Activated naive CD4-positive, alpha-beta T cell (primary cell): Measurements from ENCODE around the gene RNF149.
A peak's percentile ranks its signal among the peaks of the same experiment; 100 is the strongest.
"Not testable (repeated sequence)": the region's sequence is repeated elsewhere in the genome, so short reads cannot be mapped to it uniquely, and the experiment has no call there.

Experiments used
- DNase-seq, 4 experiments: peaks; one replicate each; lab custom pipeline; 2025; lab: John Stamatoyannopoulos, UW

The RNF149 gene

GRCh38 chr2:101330253-101330933 lies 21.9 kb upstream of the RNF149 start:
- peak in 1 of 4 experiments; percentile 35 for DNase-seq

DNA sequence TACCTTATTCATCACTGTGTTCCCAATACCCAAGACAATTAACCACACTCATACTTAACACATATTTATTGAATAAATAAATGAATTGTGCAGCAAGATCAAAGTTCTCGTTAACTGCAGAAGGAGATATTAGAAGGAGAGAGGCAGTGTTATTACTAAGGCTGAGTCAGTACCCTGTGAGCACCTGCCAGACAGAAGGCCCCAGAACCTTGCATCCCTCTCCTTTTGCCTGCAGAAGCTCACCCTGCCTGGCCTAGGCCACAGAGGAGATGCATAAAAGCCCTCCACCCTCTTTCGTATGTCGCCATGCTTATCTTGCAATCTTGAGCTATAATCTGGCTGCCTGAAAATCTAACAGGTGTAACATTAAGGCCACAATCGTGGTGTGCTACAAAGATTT lies 20.5 kb upstream of the RNF149 start:
- DNase-seq: no peak

- DNase-seq: no peak
These were observed 20.0 kb upstream of the RNF149 start for GRCh38 chr2:101328474-101329007.

- no peak for DNase-seq
These were observed 19.4 kb upstream of the RNF149 start for GRCh38 chr2:101327863-101328394.

- DNase-seq: no peak
These were observed 16.9 kb upstream of the RNF149 start for GRCh38 chr2:101325425-101325824.

GRCh38 chr2:101316568-101316967 lies 8.1 kb upstream of the RNF149 start:
- not testable (repeated sequence) for DNase-seq

GRCh38 chr2:101311696-101312017 lies 3.2 kb upstream of the RNF149 start:
- no peak for DNase-seq

- no peak for DNase-seq
These were observed 2.6 kb upstream of the RNF149 start for GRCh38 chr2:101310834-101311695.

- DNase-seq: no peak
These were observed 1.8 kb upstream of the RNF149 start for GRCh38 chr2:101310090-101310833.

DNA sequence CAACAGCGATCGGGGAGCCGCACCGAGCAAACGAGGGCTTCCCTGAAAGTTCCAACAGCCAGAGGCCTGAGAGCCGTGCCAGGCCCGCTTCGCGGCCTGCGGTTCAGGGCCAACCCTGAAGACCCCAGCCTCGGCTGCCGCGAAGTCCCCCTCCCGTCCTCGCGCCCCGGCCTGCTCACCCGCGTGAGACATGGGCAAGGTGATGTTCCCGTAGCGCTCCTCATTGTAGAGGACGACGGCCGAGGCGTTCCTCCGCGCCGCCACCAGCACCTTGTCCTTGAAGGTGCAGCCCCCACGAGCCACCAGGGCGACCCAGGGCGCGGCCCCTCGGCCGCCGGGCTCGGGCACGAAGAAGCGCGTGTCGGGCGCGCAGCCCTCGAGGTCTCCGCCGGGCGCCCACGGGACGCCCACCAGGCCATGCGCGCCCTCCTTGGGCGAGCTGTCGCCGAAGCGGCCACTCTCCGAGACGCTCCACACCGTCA lies 510 bp downstream of the RNF149 start:
- DNase-seq: peak in 1 of 4 experiments; percentile 25

DNA sequence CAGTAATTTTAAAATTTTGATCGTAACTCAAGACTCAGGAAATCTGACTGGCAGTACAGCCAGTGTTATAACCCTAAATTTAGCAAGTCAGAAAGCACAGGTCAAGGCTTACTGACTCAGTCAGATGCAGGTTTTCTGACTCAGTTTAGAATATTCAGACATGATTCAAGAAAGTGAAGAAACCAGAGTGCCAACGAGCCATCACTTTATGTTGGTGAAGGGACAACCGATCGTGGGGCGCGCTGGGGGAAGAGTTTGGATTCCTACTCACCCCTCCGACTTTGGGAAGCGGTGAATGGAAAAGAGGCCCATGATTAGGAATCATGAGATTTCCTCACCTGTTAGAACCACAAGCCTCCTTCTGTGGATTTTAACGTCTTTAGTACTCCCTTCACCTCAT lies 998 bp downstream of the RNF149 start:
- no peak for DNase-seq

GRCh38 chr2:101306410-101306809 lies 2.1 kb downstream of the RNF149 start:
- no peak for DNase-seq

DNA sequence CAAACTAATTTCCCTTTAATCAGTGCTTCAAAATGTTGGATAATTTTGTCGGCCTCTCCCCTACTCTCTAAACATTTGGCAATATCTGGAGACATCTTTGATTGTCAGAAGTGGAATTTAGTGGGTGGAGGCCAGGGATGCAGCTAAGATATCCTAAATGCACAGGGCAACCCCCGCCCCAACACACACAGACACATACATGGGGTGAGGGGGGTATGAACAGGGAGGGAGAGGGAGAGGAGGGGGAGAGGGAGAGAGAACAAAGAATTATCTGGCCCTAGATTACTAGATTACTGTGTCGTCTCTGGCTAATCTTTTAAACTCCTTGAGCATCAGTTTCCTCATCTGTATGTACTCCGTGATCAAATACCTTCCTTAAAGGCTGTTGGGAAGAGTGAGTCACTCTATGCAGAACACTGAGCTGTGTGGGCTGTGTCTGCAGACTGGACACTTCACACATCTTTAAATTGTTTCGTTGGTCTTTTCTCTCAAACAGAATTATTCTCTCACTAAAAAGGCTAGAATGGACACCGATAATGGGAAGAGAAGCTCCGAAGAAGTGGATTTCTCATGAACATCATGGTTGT lies 2.9 kb downstream of the RNF149 start:
- DNase-seq: no peak

DNA sequence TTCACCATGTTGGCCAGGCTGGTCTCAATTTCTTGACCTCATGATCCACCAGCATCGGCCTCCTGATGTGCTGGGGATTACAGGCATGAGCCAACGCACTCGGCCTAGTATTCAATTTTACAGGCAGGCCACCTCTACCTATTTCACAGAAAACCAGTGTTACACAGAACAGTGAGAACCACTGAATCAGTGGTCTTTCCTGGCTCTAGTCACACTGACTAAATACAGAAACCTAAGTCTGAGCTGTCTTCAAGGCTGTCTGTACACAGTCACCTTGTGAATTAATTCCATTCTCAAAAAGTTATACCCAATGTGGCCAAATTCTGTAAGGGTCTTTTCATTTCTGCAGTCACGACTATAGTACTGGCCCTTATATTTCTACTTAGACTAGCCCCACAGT lies 3.5 kb downstream of the RNF149 start:
- DNase-seq: no peak

DNA sequence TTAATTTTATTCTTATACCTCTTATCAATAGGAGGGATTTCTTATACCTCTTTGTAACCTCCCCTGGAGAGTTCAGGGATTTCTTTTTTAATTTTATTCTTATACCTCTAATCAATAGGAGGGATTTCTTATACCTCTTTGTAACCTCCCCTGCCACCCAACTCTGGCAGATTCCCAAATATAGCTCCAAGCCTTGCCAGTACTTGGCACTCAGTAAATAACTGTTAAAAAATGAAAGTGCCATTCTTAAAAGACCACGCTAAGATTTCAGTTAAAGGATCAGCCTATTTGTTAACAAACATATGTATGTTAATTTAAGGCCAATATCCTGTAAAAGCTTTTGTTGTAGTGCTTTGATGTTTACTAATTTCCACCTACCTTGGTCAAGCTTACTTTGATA lies 4.8 kb downstream of the RNF149 start:
- DNase-seq: no peak

GRCh38 chr2:101302016-101302415 lies 6.5 kb downstream of the RNF149 start:
- no peak for DNase-seq

GRCh38 chr2:101300836-101301235 lies 7.7 kb downstream of the RNF149 start:
- DNase-seq: no peak

- no peak for DNase-seq
These were observed 8.3 kb downstream of the RNF149 start for GRCh38 chr2:101300164-101300563.

DNA sequence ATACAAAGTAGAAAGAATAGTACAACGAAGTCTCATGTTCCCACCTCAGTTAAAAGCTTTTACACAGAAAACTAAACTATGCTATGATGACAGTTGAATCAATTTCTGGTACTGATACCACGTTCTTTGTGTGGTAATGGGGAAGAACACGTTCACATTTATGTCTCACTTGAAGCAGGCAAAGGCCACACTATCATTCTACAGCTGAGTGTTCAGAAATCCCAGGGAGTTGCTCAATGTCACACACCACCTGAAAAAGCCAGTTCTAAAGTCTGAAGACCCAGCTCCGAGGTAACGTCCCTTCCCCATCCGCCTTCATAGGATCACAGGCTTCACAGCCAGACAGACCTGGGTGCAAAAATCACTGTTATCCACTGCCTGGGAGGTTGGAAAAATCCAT lies 8.9 kb downstream of the RNF149 start:
- no peak for DNase-seq

GRCh38 chr2:101297383-101297782 lies 11.1 kb downstream of the RNF149 start:
- no peak for DNase-seq

DNA sequence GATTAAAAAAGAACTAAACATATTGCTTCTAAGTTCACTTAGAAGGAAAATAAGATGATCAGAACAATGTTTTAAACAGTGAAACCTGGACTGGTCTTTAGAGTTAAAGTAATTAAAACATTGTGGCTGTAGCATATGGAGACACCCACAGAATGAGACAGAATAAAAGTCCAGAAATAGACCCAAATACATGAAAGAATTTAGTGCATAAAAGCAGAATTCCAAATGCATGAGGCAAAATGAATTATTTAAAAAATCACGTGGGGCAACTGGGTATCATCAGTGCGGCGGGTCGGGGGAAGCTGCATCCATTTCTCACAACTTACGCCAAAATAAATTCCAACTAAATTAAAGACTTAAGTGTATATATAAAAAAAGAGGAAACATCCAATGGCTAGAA lies 12.1 kb downstream of the RNF149 start:
- no peak for DNase-seq

GRCh38 chr2:101295895-101296294 lies 12.6 kb downstream of the RNF149 start:
- DNase-seq: no peak
